Bronchial epithelial cell (primary cell): Measurements from ENCODE around the gene WNK3. TPM values are rescaled to one million over a fixed set of nuclear protein-coding genes. Genes with fewer than 3 reads are reported as not detected.

Experiments used
- total RNA-seq: library from RNA; depleted of rRNA; stranded (reverse); fragments of >200 nt; gene quantifications from 2 replicates; pipeline ENCODE4 v1.2.1, GENCODE V29; 2014

WNK3 gene
- total RNA-seq, 1 donor from 2014 or later: 0.26 TPM

Other genes starting within 250 kb of the WNK3 start
- gene FAM120C, start 174.8 kb downstream of the WNK3 start, total RNA-seq: 0.53 and 1.8 TPM in 2 replicates
- gene TSR2, start 82.4 kb upstream of the WNK3 start, total RNA-seq: 12.4 and 17.7 TPM in 2 replicates
- 1.1 and 1.7 TPM in 2 replicates for gene FGD1, start 138.2 kb upstream of the WNK3 start, total RNA-seq
- gene GNL3L, start 172.2 kb upstream of the WNK3 start, total RNA-seq: 20.5 and 26.9 TPM in 2 replicates